Hippocampal formation (tissue), 2 donors: ENCODE results near the gene KCNK7.
A peak's percentile ranks its signal among the peaks of the same experiment; 100 is the strongest.

Experiments
- DNase-seq, 2 donors: peaks; one replicate each; lab custom pipeline; 2025; lab: John Stamatoyannopoulos, UW

The KCNK7 gene

GRCh38 chr11:65611028-65611757 is 15.6 kb upstream of the KCNK7 start:
- DNase-seq, result peak; percentile 84 to 85

DNA sequence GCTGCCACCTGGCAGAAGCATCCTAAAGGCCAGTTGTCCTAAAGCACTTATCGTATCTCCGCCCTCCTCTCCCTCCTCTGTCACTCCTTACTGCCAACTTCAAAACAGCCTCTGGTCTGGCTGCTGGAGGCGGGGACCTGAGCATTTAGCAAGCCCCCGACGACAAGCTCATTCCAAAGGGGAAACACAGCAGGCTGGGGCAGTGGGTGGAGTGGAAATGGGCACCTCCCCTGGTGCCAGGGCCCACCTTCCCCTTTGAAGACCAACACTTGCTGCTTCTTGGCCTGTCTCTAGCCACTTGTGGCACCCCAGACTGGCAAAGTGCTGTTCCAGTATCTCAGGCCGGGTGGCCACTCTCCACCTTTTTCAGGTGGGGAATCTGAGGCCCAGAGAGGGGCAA is 14.8 kb upstream of the KCNK7 start:
- no peak for DNase-seq

DNA sequence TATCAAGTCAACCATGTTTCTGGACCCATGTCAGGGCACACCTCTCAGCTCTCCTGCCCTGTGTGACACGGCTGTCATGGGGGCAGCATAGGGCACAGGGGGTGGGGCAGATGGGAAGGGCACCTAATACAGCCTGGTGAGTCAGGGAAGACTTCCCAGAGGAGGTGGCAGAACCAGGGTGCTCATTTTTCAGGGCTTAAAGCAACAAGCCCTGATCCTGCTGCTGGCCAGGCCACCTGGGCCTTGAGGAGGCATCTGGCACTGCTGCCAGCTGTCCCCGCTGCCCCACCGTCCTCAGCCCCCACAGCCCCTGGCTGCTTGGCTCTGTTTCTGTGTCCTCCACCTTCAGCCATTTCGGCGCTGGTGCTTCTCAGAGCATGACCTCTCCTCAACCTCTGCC is 14.1 kb upstream of the KCNK7 start:
- no peak for DNase-seq

GRCh38 chr11:65609229-65609628 is 13.6 kb upstream of the KCNK7 start:
- no peak for DNase-seq

DNA sequence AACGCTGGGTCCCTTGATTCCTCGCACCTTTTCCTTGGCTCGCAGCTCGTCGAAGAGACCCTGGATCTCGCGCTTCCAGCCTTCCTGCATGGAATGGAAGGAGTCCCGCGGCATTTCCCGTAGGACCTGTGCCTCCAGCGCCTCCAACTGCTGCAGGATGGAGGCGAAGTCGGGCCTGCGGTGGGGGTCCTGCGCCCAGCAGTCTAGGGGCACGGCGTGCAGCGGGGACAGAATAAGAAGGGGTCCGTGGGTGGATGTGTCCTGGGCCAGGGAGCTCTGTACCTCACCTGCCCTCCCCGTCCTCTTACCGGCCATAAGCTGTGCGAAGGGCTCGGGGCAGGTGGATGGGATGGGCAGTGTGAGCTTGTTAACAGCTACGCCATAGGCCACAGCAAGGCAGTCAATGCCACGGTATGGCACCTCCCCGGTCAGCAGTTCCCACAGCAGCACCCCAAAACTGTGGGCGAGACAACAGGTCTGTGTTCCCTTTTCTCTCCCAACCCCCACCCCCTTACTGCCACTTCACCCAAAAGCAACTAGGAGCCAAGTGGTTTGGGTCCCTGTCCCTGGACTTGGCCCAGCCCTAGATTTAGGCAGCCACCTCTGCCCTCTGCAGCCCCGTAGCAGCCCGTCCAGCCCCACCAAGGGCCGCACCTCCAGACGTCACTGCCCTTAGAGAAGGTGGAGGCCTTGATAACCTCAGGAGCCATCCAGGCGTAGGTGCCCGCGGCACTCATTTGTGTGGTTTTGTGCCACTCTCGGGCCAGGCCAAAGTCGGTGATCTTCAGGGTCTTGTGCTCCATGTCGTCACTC is 12.2 kb upstream of the KCNK7 start:
- DNase-seq, result no peak

GRCh38 chr11:65606876-65607613 is 11.4 kb upstream of the KCNK7 start:
- DNase-seq, result peak; percentile 91 to 92

DNA sequence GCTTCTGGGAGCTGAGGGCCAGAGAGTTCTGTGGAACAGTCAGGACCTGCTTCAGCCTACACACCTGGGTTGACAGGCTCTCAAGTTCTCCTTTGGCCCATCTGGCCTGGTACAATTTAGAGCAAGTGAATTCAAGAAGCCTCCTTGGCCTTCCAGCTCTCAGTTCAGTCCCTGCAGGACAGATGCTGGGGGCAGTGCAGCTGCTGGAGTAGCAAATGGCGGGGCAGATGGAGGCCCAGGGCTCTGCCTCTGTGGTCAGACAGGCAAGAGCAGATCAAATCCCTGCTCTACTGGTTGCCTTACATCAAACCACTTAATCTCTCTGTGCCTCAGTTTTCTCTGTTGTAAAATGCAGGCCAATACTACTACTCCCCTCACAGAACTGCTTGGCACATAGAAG is 8.7 kb upstream of the KCNK7 start:
- DNase-seq, result no peak

GRCh38 chr11:65599955-65600246 is 4.3 kb upstream of the KCNK7 start:
- DNase-seq, result no peak

DNA sequence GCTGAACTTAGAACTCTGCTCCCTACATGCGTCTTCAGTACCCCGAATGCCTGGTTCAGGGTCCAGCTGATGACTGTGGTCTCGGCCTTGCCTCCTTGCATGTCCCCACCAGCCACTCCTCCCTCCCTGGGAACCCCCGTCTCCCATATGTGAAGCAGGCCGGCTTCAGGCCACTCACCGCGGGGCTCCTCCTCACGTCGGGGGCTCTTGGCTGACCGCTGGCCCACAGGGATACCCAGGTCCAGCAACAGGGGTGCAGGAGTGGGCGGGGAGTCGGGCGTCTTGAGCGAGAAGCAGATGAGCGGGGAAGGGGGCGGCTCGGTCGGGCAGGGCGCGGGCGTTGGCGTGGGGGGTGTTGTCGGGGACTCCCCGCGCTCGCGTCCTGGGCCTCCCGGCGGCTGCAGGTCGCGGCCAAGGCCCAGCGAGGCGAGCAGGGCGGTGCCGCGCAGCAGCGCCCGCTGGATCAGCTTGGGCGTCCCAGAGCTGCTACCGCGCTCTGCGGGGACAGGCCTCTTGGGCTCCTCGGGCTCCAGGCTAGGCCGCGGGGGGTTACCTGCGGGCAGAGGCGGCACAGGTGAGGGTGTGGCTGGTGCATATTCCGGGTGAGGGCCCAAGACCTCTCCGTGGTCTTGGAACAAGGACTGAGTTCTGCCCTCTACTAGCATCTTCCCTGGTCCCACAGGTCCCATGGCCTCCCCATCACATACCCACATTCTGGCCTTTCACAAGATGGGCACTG is 3.8 kb upstream of the KCNK7 start:
- DNase-seq, result no peak

- no peak for DNase-seq
These were observed 2.7 kb upstream of the KCNK7 start for GRCh38 chr11:65598258-65598699.

DNA sequence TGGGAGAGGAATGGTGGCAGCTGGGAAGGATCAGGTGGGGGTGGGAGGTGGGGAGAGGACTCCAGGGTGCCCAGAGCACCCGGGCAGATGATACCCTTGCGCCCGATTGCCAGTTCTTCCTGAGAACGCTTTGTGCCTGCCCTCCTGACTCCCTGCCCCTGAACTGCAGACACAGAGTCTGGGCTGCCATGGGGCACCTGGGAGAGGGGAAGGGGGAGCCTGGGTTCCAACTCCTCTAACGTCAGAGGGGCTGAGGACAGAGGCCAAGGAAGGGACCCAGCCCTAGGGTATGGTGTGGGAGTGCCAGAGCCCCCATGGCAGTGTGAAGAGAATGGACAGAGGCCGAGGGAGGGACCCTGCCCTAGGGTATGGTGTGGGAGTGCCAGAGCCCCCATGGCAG is 920 bp upstream of the KCNK7 start:
- no peak for DNase-seq

- DNase-seq, result no peak
These were observed 469 bp downstream of the KCNK7 start for GRCh38 chr11:65595131-65595530.

GRCh38 chr11:65593518-65594414 is 1.8 kb downstream of the KCNK7 start:
- DNase-seq, result peak; percentile 60 to 76

DNA sequence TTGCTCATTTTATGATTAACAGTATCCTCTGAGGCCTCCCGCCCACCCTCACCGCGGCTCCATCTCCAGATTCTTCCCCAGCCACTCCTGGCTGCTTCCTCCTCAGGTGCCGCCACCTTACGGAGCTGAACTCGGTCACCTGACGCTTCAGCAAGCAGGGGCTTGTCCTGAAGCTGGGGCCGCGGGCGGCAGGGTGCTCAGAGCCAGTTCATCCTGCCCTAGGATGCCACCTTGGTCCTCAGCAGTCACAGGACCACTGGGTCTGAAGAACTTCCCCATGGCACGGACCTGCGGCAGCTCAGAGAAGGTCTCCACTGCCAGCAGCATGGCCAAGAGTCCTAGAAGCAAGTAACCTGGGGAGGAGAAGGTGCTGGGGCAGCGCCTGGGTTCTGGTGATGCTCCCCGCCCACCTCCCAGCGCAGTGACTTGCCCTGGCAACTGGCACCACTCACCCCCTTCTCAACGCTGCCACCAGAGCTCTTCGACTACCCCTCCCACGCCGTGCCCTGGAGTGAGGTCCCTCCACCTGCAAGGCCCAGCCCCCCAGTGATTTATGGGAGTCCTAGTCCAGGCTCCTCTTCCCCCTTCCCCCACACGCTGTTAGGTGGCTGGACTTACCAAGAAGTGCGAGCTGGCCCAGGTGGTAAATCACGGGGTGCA is 2.6 kb downstream of the KCNK7 start:
- DNase-seq, result no peak

DNA sequence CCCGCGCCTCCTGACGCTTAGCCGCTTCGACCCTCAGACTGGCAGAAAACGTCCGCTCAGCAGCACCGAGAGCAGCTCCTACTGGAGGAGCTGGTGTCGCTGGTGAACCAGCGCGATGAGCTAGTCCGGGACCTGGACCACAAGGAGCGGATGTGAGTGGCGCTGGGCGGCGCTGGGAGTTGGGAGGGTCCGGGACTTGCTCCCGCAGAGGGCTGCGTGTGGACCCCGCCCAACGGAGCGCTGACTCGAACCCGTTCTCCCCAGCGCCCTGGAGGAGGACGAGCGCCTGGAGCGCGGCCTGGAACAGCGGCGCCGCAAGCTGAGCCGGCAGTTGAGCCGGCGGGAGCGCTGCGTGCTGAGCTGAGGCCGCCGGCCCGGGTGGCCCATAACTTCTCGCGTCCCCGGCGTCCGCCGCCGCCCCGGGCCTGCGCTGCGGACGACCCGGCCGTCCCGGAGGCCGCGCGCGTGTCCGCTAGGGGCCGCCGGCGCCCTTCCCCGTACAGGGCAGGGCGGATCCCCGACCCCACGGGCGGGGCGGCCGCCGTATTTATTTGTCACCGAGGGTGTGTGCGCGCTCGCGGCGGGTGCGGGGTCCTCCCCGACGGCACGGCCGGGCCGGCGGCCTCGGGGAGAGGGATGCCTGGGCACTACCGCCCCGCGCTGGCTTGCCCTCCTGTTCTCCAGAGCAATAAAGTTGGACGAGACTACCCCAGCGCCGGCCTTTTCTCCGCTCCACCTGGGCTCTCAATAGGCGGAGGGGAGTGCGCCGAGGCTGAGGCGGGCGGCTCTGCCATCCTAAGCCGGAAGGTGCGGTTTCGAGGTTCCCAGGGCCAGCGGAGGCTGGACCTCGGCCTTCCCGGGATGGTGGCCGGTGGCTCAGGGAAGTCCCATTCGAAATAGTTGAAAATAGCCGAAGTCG is 3.4 kb downstream of the KCNK7 start:
- DNase-seq, result no peak

- no peak for DNase-seq
These were observed 5.3 kb downstream of the KCNK7 start for GRCh38 chr11:65590240-65590738.

GRCh38 chr11:65589444-65590239 is 6.0 kb downstream of the KCNK7 start:
- DNase-seq, result no peak
